Chondrocyte (in vitro differentiated cells): Measurements from ENCODE around the gene BCL11B. TPM values are rescaled to one million over a fixed set of nuclear protein-coding genes. Genes with fewer than 3 reads are reported as not detected.

Source experiments
- DNase-seq: peaks from one replicate; pipeline ENCODE4 v3.0.0; 2021; ENCODE audit warnings: mixed read lengths, low spot score
- H3K27ac Mint-ChIP-seq: one replicate; pipeline ENCODE4 v1.8.0; 2021; ENCODE audit warnings: mild to moderate bottlenecking, moderate library complexity, mixed read lengths; ENCODE audit not compliant: unreplicated experiment
- H3K27me3 Mint-ChIP-seq: 2 replicates; pipeline ENCODE4 v1.8.0; 2021; ENCODE audit warnings: low read depth, mixed read lengths
- H3K36me3 Mint-ChIP-seq: 2 replicates; pipeline ENCODE4 v1.8.0; 2021; ENCODE audit warnings: low read depth, mixed read lengths
- H3K4me1 Mint-ChIP-seq: 2 replicates; pipeline ENCODE4 v1.8.0; 2021; ENCODE audit warnings: low read depth, mild to moderate bottlenecking, mixed read lengths
- H3K4me3 Mint-ChIP-seq: one replicate; pipeline ENCODE4 v1.8.0; 2021; ENCODE audit warnings: mild to moderate bottlenecking, moderate library complexity, mixed read lengths; ENCODE audit not compliant: unreplicated experiment
- H3K9me3 Mint-ChIP-seq: 2 replicates; pipeline ENCODE4 v1.8.0; 2021; ENCODE audit warnings: low read depth, mixed read lengths
- total RNA-seq: library from RNA; stranded (reverse); gene quantifications from 3 replicates; pipeline ENCODE4 v1.2.1, GENCODE V29; 2021
- TF ChIP-seq, protein P1 (sequence below): fragments of 200-600 bp; sonication (generic); IDR thresholded peaks from 2 replicates; pipeline ENCODE4 v1.5.0; 2021; ENCODE audit warnings: antibody characterized with exemption, mild to moderate bottlenecking, moderate library complexity

BCL11B gene
- total RNA-seq, 1 donor from 2014 or later: 0.17 TPM

DNA sequence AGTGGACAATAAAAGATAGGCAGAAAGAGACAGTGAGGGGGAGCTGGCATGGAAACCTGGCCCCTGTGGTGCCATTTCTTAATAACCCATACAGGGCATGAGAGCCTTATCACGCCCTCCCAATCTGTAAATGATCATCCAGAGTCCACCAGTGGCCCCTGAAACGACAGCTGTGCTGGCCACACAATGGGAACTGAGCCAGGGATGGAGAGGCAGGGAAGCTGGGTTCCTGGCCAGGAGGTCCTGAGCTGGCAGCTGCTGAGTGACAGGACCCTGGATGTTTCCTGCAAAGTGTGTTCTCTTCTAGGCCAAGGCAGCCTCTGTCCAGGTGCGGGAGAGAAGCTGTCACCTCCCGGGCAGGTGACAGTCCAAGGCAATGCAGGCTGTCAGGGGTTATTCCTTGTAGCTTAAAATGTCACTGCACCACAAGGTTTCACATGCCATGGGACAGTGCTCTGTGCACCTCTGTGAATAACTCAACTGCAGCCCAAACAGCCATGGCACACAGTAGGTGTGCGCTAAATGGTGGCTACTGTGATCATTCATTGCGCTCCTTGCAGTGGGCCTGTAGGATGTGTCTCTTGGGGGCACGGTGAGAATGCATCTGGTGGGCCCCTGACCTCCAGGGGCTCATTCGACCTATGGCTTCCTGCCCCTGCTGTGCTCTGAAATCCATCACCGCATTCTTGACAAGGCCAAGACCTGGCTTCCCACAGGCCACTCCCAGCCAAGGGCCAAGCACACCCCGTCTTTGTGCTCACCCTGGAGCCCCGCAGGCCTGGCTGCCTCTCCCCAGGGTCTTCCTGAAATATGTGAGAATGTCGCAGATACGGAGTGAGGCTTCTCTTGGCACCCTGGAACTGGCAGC is 46.3 kb upstream of the BCL11B start:
- H3K4me1 Mint-ChIP-seq: no peaks in the 10 kb centered on the region
- DNase-seq: no peak
- no peak overlapping the region for H3K27ac Mint-ChIP-seq
- no peaks in the 10 kb centered on the region for H3K9me3 Mint-ChIP-seq
- H3K4me3 Mint-ChIP-seq: no peak overlapping the region
- TF ChIP-seq, protein P1, sequence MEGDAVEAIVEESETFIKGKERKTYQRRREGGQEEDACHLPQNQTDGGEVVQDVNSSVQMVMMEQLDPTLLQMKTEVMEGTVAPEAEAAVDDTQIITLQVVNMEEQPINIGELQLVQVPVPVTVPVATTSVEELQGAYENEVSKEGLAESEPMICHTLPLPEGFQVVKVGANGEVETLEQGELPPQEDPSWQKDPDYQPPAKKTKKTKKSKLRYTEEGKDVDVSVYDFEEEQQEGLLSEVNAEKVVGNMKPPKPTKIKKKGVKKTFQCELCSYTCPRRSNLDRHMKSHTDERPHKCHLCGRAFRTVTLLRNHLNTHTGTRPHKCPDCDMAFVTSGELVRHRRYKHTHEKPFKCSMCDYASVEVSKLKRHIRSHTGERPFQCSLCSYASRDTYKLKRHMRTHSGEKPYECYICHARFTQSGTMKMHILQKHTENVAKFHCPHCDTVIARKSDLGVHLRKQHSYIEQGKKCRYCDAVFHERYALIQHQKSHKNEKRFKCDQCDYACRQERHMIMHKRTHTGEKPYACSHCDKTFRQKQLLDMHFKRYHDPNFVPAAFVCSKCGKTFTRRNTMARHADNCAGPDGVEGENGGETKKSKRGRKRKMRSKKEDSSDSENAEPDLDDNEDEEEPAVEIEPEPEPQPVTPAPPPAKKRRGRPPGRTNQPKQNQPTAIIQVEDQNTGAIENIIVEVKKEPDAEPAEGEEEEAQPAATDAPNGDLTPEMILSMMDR: no peak
- no peaks in the 10 kb centered on the region for H3K36me3 Mint-ChIP-seq
- peaks cover 12% of the 10 kb centered on the region for H3K27me3 Mint-ChIP-seq

DNA sequence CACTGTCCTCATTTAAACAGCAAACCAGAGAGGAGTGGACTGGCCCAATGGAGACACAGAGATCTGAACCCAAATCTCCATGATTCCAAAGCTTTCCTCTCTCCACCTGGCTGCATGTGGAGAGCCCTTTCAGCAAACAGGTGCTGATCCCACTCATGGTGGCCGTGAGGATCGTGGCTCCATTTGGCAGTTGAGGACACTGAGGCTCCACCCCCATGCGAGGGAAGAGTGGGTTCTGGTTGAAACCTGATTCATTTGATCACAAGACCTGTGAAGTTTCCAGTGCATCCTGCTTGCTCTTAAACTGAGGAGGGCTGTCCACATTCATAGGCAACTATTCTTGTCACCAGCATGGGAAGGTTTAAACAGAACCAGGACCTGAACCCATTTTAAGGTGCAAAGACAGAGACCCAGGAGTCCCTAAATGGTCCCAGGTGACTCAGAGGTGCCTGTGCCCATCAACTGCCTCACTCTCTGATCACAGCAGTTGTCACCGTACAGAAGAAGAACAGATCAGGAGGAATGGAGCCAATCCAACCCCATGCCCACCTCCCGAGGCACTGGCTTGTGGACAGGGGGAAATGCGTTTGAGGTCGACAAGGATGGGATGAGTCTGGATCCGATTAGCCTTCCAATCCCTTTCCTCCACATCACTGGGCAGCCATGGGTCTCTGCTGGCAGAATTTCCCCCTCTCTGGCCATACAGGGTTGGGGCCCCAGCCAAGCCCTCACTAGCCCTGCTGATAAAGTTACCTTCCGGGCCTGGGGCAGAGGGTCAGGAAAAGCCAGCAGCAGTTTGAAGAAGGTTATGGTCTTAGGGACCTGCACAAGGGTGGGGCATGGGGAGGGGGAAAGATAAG is 45.5 kb upstream of the BCL11B start:
- no peaks in the 10 kb centered on the region for H3K4me1 Mint-ChIP-seq
- DNase-seq: no peak
- no peaks in the 10 kb centered on the region for H3K36me3 Mint-ChIP-seq
- no peaks in the 10 kb centered on the region for H3K9me3 Mint-ChIP-seq
- H3K4me3 Mint-ChIP-seq: no peak overlapping the region
- no peak overlapping the region for H3K27ac Mint-ChIP-seq
- TF ChIP-seq, protein P1: no peak
- peaks cover 12% of the 10 kb centered on the region for H3K27me3 Mint-ChIP-seq

DNA sequence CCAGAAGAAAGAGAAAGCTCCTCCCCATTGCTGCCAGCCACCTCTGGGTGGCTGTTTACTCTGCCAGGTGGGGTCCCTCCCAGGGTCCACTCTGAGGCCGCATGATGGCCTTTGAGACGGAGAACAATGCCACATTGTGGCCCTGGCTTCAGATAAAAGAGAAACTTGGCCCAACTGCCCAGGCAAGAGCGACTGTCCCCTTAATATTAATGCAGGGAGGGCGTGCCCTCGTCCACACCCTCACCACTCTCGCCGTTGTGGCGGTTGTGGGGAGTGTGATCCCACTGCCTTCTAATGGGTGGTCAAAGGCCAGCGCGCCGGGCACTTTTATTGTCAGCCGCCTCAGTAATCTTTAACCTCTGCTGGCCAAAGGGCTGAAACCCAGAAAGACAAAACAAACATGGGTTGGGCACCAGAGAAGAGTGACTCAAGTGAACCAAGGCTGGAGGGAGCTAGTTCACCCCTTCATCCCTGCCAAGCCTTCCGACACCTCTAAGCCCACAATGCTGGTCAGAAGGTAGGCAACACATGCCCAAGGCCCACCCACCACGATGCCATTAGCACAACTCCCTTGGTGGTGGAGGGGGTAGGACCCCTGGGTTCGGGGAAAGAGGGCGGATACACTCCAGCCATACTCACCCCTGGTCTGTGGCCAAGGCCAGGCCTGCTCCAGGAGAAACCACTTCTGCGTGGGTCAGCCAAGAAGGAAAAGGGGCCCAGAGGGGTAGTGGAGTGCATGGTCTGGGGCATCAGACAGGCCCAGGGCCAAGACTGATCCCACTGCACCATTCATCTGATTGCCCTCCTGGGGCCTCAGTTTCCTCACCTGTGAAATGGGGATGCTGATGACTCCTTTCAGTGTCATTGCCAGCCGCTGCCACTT is 44.5 kb upstream of the BCL11B start:
- no peaks in the 10 kb centered on the region for H3K4me1 Mint-ChIP-seq
- H3K27ac Mint-ChIP-seq: no peak overlapping the region
- TF ChIP-seq, protein P1: no peak
- no peak overlapping the region for H3K4me3 Mint-ChIP-seq
- H3K36me3 Mint-ChIP-seq: no peaks in the 10 kb centered on the region
- no peaks in the 10 kb centered on the region for H3K9me3 Mint-ChIP-seq
- peaks cover 6% of the 10 kb centered on the region for H3K27me3 Mint-ChIP-seq
- no peak for DNase-seq

DNA sequence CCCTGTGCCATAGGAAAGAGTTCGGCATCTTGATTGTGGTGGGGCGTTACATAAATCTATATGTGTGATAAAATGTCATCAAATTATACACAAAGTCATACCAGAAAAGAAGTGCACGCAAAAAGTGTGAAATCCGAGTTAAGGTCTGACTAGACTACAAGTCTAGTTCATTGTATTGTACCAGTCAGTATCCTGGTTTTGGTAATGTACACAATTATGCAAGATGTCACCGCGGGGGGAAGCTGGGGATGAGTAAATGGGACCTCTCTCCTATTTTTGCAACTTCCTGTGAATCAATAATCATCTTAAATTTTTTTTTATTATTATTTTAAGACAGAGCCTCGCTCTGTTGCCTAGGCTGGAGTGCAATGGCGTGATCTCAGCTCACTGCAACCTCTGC is 43.2 kb upstream of the BCL11B start:
- H3K4me3 Mint-ChIP-seq: no peak overlapping the region
- H3K27ac Mint-ChIP-seq: no peak overlapping the region
- DNase-seq: no peak
- peaks cover 8% of the 10 kb centered on the region for H3K9me3 Mint-ChIP-seq
- H3K4me1 Mint-ChIP-seq: no peaks in the 10 kb centered on the region
- peaks cover 2% of the 10 kb centered on the region for H3K36me3 Mint-ChIP-seq
- TF ChIP-seq, protein P1: no peak
- peaks cover 10% of the 10 kb centered on the region for H3K27me3 Mint-ChIP-seq
